Measurements from ENCODE around the gene SLC9A3. TPM values are rescaled to one million over a fixed set of nuclear protein-coding genes. Genes with fewer than 3 reads are reported as not detected.

SLC9A3 gene
- total and polyA plus RNA-seq, 3 experiments from 2014 or later, result 2.4 to 2.6 (median 2.5) TPM

DNA sequence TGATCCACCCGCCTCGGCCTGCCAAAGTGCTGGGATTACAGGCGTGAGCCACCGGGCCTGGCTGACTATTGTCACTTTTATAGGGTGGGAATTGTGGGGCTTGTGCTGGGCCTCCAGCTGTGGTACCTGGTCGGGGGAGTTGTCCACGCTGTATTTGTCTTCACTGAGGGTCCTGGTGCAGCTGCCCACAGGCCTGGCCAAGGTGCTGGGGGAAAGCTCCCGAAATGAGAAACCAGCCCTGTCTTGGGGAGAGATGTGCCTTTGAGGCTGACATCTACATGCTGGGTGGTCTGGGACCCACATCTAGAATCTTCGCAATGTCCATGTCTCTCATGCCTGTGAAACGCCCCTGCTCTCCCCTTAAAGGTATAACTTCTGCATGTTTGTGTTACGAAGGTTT is 78.7 kb downstream of the SLC9A3 start:
- H3K36me3 Mint-ChIP-seq, result peaks cover 24 to 52% (median 26%) of the 10 kb centered on the region in 3 donors
- ChIA-PET CTCF (interaction anchor here (1.3 to 4.2 kb wide), 4 partner anchors 8 to 21 kb away, joined by 3 to 15 read pairs (median 6); no protein-coding TSS in a partner anchor), POLR2A (no interaction called here)

GRCh38 chr5:444226-444625 is 80.0 kb downstream of the SLC9A3 start:
- ChIA-PET CTCF (interaction anchor here (1.0 to 1.6 kb wide), 2 partner anchors 9 to 29 kb away, joined by 3 read pairs; no protein-coding TSS in a partner anchor), POLR2A (no interaction called here)
- H3K27ac Mint-ChIP-seq, result peak overlapping the region in 7 of 8 donors; percentile 47 to 94 (median 84)
- no peak overlapping the region for H3K27ac ChIP-seq (ENCODE audit: low read depth, low read length)
- peak overlapping the region; percentile 90 for H3K4me3 ChIP-seq (ENCODE audit: low read length)
- peak overlapping the region; percentile 88 to 97 (median 95) for H3K4me3 Mint-ChIP-seq
- H3K36me3 Mint-ChIP-seq, result peaks cover 11 to 39% (median 15%) of the 10 kb centered on the region in 3 donors
- no peaks in the 10 kb centered on the region for H3K27me3 Mint-ChIP-seq
- H3K36me3 ChIP-seq (ENCODE audit: insufficient read depth, low read length), result peaks cover 21% of the 10 kb centered on the region
- no peaks in the 10 kb centered on the region for H3K9me3 Mint-ChIP-seq
- H3K9me3 ChIP-seq (ENCODE audit: low read length), result no peaks in the 10 kb centered on the region
- peaks cover 33 to 61% (median 38%) of the 10 kb centered on the region in 3 donors for H3K4me1 Mint-ChIP-seq
- peaks cover 25% of the 10 kb centered on the region for H3K4me1 ChIP-seq (ENCODE audit: insufficient read depth, low read length)
- DNase-seq, result no peak
- no peaks in the 10 kb centered on the region for H3K27me3 ChIP-seq (ENCODE audit: insufficient read depth, low read length, poor library complexity, severe bottlenecking)

More for the DNA sequence above, 78.7 kb downstream of the SLC9A3 start:
- peaks cover 25% of the 10 kb centered on the region for H3K4me1 ChIP-seq (ENCODE audit: insufficient read depth, low read length)
- no peak overlapping the region for H3K27ac ChIP-seq (ENCODE audit: low read depth, low read length)
- Mint-ChIP-seq H3K4me3 (peak overlapping the region in 5 of 7 donors; percentile 45 to 88 (median 57)), H3K27me3 (no peaks in the 10 kb centered on the region), H3K9me3 (no peaks in the 10 kb centered on the region), H3K27ac (peak overlapping the region in 6 of 8 donors; percentile 33 to 85 (median 60)), H3K4me1 (peaks cover 40 to 70% (median 48%) of the 10 kb centered on the region in 3 donors)
- no peaks in the 10 kb centered on the region for H3K9me3 ChIP-seq (ENCODE audit: low read length)
- no peaks in the 10 kb centered on the region for H3K27me3 ChIP-seq (ENCODE audit: insufficient read depth, low read length, poor library complexity, severe bottlenecking)
- H3K36me3 ChIP-seq (ENCODE audit: insufficient read depth, low read length), result peaks cover 32% of the 10 kb centered on the region
- H3K4me3 ChIP-seq (ENCODE audit: low read length), result no peak overlapping the region
- DNase-seq, result peak in 1 of 5 donors; percentile 27

- Mint-ChIP-seq H3K27ac (peak overlapping the region; percentile 50 to 94 (median 85)), H3K27me3 (no peaks in the 10 kb centered on the region), H3K36me3 (peaks cover 4 to 31% (median 9%) of the 10 kb centered on the region in 3 donors), H3K4me3 (peak overlapping the region; percentile 88 to 97 (median 95)), H3K9me3 (no peaks in the 10 kb centered on the region), H3K4me1 (peaks cover 30 to 53% (median 30%) of the 10 kb centered on the region in 3 donors)
- CTCF ChIA-PET, result interaction anchor here (1.6 kb wide), 1 partner anchor 9 kb away, joined by 3 read pairs; no protein-coding TSS in a partner anchor
- Histone ChIP-seq H3K27ac (ENCODE audit: low read depth, low read length) (peak overlapping the region; percentile 78), H3K4me3 (ENCODE audit: low read length) (peak overlapping the region; percentile 90), H3K4me1 (ENCODE audit: insufficient read depth, low read length) (peaks cover 25% of the 10 kb centered on the region), H3K27me3 (ENCODE audit: insufficient read depth, low read length, poor library complexity, severe bottlenecking) (no peaks in the 10 kb centered on the region), H3K36me3 (ENCODE audit: insufficient read depth, low read length) (peaks cover 14% of the 10 kb centered on the region), H3K9me3 (ENCODE audit: low read length) (no peaks in the 10 kb centered on the region)
- POLR2A ChIA-PET, result interaction anchor here (1.0 kb wide), 1 partner anchor 29 kb away, joined by 6 read pairs; no protein-coding TSS in a partner anchor
- DNase-seq, result peak in 3 of 5 donors; percentile 23 to 61 (median 34)
These were observed 80.8 kb downstream of the SLC9A3 start for GRCh38 chr5:443239-444151.

GRCh38 chr5:442335-443238 is 81.7 kb downstream of the SLC9A3 start, which contains the start of gene EXOC3:
EXOC3 (plus strand) TSS chr5:443176; CDS start chr5:446206, 3,030 bp downstream.
- Histone ChIP-seq H3K4me1 (ENCODE audit: insufficient read depth, low read length) (peaks cover 25% of the 10 kb centered on the region), H3K4me3 (ENCODE audit: low read length) (peak within 1 kb of the TSS; percentile 96), H3K27me3 (ENCODE audit: insufficient read depth, low read length, poor library complexity, severe bottlenecking) (no peaks in the 10 kb centered on the region), H3K36me3 (ENCODE audit: insufficient read depth, low read length) (peaks cover 5% of the 10 kb centered on the region), H3K9me3 (ENCODE audit: low read length) (no peaks in the 10 kb centered on the region), H3K27ac (ENCODE audit: low read depth, low read length) (peak within 1 kb of the TSS; percentile 78)
- Mint-ChIP-seq H3K27me3 (no peaks in the 10 kb centered on the region), H3K4me3 (peak within 1 kb of the TSS; percentile 88 to 97 (median 95)), H3K4me1 (peaks cover 28 to 46% (median 30%) of the 10 kb centered on the region in 3 donors), H3K27ac (peak within 1 kb of the TSS; percentile 93 to 100 (median 96)), H3K9me3 (no peaks in the 10 kb centered on the region), H3K36me3 (peaks cover 4 to 22% (median 4%) of the 10 kb centered on the region in 3 donors)
- peak; percentile 67 to 82 (median 71) for DNase-seq
- ChIA-PET POLR2A (interaction anchor here (1.0 kb wide), 1 partner anchor 30 kb away, joined by 6 read pairs; no protein-coding TSS in a partner anchor), CTCF (interaction anchor here (0.9 kb wide), 1 partner anchor 937 kb away, joined by 4 read pairs; no protein-coding TSS in a partner anchor)

DNA sequence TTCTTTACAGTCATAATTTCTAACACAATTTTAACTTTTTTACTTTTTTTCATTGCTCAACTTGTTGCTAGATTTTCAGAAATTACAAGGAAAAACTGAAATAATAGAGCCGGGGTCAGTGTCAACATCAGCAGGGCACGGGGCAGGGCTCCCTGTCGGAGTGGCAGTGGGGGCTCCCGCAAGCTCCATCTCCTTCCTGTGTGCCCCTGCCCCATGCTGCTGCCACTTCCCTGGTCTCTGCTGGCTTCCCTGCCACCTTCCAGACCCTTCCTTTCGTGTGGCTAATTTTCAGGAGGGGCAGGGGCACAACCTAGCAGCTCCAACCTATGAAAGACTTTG is 82.3 kb downstream of the SLC9A3 start:
- H3K9me3 Mint-ChIP-seq, result no peaks in the 10 kb centered on the region
- peak overlapping the region; percentile 88 to 97 (median 95) for H3K4me3 Mint-ChIP-seq
- H3K4me1 Mint-ChIP-seq, result peaks cover 26 to 43% (median 29%) of the 10 kb centered on the region in 3 donors
- no peak for DNase-seq
- H3K27ac Mint-ChIP-seq, result peak overlapping the region in 7 of 8 donors; percentile 42 to 100 (median 96)
- peaks cover 23% of the 10 kb centered on the region for H3K4me1 ChIP-seq (ENCODE audit: insufficient read depth, low read length)
- peaks cover 0 to 3% of the 10 kb centered on the region in 2 donors for H3K27me3 Mint-ChIP-seq
- H3K27me3 ChIP-seq (ENCODE audit: insufficient read depth, low read length, poor library complexity, severe bottlenecking), result no peaks in the 10 kb centered on the region
- H3K36me3 ChIP-seq (ENCODE audit: insufficient read depth, low read length), result no peaks in the 10 kb centered on the region
- H3K4me3 ChIP-seq (ENCODE audit: low read length), result peak overlapping the region; percentile 96
- peaks cover 3 to 16% (median 4%) of the 10 kb centered on the region in 3 donors for H3K36me3 Mint-ChIP-seq
- H3K27ac ChIP-seq (ENCODE audit: low read depth, low read length), result no peak overlapping the region
- ChIA-PET CTCF (interaction anchor here (0.9 kb wide), 1 partner anchor 938 kb away, joined by 4 read pairs; no protein-coding TSS in a partner anchor), POLR2A (no interaction called here)
- no peaks in the 10 kb centered on the region for H3K9me3 ChIP-seq (ENCODE audit: low read length)

- peaks cover 2 to 12% of the 10 kb centered on the region in 2 donors for H3K27me3 Mint-ChIP-seq
- peak overlapping the region in 5 of 7 donors; percentile 10 to 56 (median 32) for H3K4me3 Mint-ChIP-seq
- H3K27me3 ChIP-seq (ENCODE audit: insufficient read depth, low read length, poor library complexity, severe bottlenecking), result no peaks in the 10 kb centered on the region
- H3K27ac Mint-ChIP-seq, result no peak overlapping the region
- no peaks in the 10 kb centered on the region for H3K36me3 ChIP-seq (ENCODE audit: insufficient read depth, low read length)
- DNase-seq, result peak in 1 of 5 donors; percentile 31
- H3K4me3 ChIP-seq (ENCODE audit: low read length), result no peak overlapping the region
- no peaks in the 10 kb centered on the region for H3K9me3 Mint-ChIP-seq
- peaks cover 16 to 33% (median 20%) of the 10 kb centered on the region in 3 donors for H3K4me1 Mint-ChIP-seq
- POLR2A ChIA-PET, result no interaction called here
- peaks cover 0 to 8% (median 0%) of the 10 kb centered on the region in 3 donors for H3K36me3 Mint-ChIP-seq
- CTCF ChIA-PET, result no interaction called here
- H3K9me3 ChIP-seq (ENCODE audit: low read length), result no peaks in the 10 kb centered on the region
- H3K27ac ChIP-seq (ENCODE audit: low read depth, low read length), result no peak overlapping the region
- peaks cover 20% of the 10 kb centered on the region for H3K4me1 ChIP-seq (ENCODE audit: insufficient read depth, low read length)
These were observed 83.6 kb downstream of the SLC9A3 start for GRCh38 chr5:440401-441201.
